ENCODE results near the gene ASB4.
A peak's percentile ranks its signal among the peaks of the same experiment; 100 is the strongest.
"Not testable (repeated sequence)": the region's sequence is repeated elsewhere in the genome, so short reads cannot be mapped to it uniquely, and the experiment has no call there.

ASB4 gene

DNA sequence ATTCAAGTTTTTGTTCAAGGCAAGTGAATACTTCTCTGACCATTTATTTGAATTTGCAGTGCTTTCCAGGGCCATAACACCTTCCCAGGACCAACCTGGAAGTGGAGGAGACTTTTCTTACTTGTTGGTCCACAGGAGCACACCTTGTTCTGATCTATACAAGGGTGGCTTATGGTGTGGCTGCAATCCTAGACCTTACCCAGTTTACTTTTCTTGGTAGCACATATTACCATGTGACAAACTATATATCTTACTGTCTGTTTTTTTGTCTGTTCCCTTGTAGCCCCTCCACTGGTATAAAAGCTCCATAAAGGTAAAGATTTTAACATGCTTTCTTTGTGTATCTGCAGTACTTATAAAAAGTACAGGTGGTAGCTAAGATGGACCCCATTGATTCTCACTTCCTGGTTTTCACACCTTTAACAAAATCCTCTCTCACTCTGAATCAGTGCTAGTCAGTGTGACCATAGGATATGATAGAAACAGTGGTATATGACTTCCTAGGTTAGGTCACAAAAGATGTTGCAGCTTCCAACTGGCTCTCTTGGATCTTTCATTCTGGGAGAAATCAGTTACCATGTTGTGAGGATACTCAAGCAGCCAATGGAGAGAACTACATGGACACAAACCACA lies 5.6 kb upstream of the ASB4 start:
- DNase-seq: no peak

DNA sequence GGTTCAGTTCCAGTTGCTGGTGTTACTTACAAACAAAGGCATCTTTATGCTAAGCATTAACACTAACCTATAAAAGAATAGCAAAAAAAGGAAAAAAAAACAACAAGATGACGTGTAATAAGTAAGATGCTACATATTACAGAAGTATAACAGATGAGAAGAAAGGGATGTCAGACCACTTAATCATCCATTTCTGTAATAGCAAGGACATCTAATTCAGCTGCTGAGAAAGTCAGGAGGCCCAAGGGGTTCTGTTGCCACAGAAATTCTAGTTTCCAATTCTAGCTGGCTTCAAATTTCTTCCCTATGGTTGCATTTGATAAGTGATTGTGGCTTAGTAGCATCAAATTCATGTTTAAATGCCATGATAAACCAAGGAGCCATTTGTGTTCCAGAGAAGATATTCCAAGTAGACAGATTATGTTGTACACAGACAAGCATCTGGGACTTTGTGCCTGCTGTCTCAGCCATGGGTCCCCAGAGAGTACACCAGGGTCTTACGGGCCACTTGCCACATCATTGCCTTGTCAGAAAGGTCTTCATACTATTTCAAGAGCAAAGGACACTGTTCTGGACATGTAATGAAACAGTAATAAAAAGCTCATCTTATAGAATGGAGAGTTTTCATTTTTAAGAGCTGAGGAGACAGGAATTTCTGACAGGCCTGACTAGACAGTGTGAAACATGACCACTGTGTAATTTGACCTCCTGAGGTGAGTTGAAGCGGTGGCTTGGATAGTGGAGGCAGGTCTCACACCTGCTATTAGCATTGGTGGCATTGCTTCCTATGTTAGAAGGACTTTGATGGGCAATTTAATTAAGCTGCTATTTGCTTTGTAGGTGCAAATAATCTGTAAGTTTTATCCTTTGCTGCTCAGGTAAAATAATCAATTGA lies 4.2 kb upstream of the ASB4 start:
- no peak for DNase-seq

- no peak for DNase-seq
These were observed 3.3 kb upstream of the ASB4 start for GRCh38 chr7:95482424-95482823.

GRCh38 chr7:95490231-95490762 lies 4.6 kb downstream of the ASB4 start:
- no peak for DNase-seq

GRCh38 chr7:95491201-95491600 lies 5.5 kb downstream of the ASB4 start:
- no peak for DNase-seq

DNA sequence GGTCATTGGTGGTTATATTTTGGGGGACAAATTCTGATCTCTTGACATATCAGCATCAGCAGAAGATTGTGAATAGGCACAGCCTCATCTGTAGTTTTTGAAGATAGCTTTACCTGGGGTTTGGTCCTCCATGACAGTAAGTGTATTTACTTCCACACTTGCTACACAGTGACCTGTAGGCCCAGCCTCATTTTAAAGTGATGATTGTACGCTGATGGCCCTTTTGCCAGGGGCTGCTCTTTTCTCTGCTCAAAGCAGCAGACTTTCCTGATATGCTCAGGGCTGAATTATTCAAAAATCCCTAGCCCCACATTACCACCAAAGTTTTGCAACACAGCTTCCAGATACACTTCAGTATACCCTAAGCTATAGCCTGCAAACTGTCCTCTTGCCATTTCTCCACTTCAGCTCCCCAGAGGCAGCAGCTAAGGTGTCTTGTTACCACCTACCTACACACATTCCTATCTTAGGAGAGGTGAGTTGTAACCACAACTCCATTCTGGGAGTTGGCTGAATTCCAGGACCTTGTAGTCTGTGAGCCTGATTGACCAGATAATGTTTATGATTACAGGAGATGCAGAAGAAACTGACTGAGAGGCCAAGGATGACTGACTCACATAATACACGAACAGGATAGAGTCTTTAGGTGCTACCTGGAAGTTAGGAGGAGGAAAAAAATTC lies 6.0 kb downstream of the ASB4 start:
- no peak for DNase-seq

DNA sequence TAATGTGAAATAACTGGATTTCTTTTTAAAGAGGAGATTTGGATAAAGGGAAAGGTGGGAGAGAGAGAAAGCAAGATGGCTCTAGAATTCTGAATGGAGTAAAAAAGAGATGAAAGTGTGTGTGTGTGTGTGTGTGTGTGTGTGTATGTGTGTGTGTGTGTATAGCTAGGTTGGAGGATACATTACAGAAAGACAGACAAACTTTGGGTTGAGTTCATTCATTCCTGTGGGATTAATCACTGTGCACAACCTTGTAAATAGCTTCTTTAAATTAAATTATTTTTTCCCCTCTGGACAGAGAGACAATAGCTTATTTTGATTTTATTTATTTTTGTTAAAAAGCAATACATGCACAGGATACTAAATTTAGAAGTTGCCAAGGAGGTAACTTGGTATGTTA lies 7.5 kb downstream of the ASB4 start:
- DNase-seq: no peak

GRCh38 chr7:95493844-95494243 lies 8.1 kb downstream of the ASB4 start:
- no peak for DNase-seq

- DNase-seq: no peak
These were observed 15.6 kb downstream of the ASB4 start for GRCh38 chr7:95501261-95501832.

- no peak for DNase-seq
These were observed 16.7 kb downstream of the ASB4 start for GRCh38 chr7:95502403-95502802.

DNA sequence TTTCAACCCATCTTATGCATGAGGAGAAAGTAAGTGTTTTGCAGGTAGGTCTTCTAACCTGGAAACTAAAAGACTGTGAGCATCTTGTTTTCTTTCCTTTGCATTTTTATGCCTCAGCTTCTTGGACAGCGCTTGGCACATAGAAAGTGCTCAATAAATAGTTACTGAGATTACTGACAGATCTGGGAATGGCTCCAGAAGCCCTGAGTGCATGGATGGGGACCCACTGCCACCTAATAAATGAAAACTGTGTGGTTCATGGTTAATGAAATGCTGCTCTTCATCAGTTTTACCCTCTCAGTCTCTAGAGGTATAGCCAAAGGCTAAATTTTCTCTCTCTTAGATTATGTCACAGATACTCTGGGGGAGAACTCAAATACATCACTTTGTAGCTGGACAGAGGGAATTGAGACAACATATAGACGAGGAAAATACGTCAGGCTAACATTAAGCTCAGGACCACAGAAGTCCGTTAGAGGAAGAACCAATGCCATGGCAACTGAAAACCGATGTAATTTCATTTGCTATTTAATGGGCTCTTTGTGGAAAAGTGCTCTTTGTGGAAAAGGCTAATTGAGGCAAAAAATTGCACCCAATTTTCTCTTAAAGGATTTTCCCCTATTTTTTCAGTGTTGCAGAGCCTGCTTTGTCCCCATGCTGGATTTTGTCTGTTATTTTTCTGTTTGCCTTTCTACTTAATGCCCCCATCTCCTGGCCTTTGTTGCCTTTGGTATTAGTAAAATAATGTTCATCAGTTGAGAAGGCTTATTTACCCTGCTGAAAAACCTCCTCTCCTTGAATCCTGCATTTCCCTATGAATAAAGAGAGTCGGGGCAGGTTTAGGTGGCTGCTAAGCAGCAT lies 17.8 kb downstream of the ASB4 start:
- DNase-seq: no peak

GRCh38 chr7:95504132-95504588 lies 18.4 kb downstream of the ASB4 start:
- not testable (repeated sequence) for DNase-seq

DNA sequence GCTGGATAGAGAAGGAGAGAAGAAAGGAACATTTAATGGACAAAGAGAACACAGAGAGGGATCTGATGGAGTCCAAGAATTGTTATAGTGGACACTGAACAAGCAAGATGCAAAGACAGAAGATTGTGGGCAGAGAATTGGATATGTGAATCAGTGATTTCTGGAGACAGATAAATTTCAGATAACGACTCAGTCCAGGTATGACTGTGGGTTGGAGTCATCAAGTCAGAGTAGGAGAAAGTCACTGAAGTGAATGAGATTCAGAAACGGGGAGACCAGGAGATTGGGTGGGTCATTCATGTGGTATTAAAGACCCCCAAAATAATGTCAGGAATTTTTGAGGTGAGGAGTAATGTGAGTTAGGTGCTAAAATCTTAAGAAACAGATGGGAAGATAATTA lies 23.0 kb downstream of the ASB4 start:
- no peak for DNase-seq

GRCh38 chr7:95509199-95509598 lies 23.5 kb downstream of the ASB4 start:
- DNase-seq: peak; percentile 56

- DNase-seq: peak; percentile 65
These were observed 26.0 kb downstream of the ASB4 start for GRCh38 chr7:95511716-95512260.

GRCh38 chr7:95517458-95517857 lies 31.7 kb downstream of the ASB4 start:
- no peak for DNase-seq

DNA sequence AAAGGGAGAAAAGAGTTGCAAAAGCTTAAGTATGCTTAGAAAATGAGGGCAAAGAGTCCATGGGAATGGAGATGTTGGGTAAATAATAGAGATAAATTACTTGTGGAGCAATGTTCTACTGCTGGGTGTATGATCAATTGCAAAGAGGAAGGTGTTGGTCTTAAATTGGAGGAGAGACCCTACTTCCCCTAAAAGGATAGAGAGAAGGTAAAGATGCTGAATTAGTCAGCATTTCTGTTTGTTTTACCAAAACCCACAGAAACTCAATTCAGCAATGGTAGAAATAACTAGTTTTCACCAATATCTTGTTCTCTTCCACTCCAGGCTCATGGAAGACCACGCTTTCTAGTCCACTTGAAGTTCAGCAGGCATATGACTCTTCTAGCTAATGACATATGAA lies 32.1 kb downstream of the ASB4 start:
- DNase-seq: no peak

DNA sequence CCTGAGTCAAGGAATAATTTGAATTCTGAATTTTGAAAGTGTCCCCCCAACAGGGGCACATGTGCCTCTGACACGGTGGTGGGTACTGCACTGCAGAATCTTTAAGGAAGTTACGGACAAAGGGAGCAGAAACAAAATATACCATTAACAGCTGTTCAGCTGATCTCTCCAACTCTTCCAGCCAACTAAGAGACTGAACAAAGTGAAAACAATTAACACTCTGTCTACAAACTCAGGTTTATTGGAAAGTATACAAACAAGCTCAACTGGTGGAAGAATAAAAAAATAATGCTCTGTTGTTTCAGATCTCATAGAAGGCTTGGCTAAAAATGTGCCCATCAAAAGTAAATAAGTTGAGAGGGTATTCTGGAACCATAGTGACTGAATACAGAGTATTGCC lies 34.4 kb downstream of the ASB4 start:
- no peak for DNase-seq

GRCh38 chr7:95525503-95525902 lies 39.8 kb downstream of the ASB4 start:
- no peak for DNase-seq

GRCh38 chr7:95526128-95526738 lies 40.5 kb downstream of the ASB4 start:
- no peak for DNase-seq

- no peak for DNase-seq
These were observed 41.5 kb downstream of the ASB4 start for GRCh38 chr7:95527033-95527775.
